HL-60 (cell line): ENCODE data around the gene DCX.

Experiments
- GABPA ChIP-seq: IDR thresholded peaks from 2 replicates; pipeline ENCODE4 v1.6.1; 2012; ENCODE audit warnings: low read depth
- POLR2AphosphoS5 ChIP-seq: IDR thresholded peaks from 2 replicates; pipeline ENCODE4 v1.6.1; 2012; ENCODE audit warnings: low read depth
- SPI1 ChIP-seq: IDR thresholded peaks from 2 replicates; pipeline ENCODE4 v1.6.1; 2012; ENCODE audit warnings: low read depth, mild to moderate bottlenecking, borderline replicate concordance
- TF ChIP-seq, protein P1 (sequence below): IDR thresholded peaks from one replicate; pipeline ENCODE4 v1.5.1; 2011; ENCODE audit warnings: low read length, control low read depth, inconsistent platforms; ENCODE audit not compliant: insufficient read depth
- TF ChIP-seq, protein P2 (sequence below): IDR thresholded peaks from 2 replicates; pipeline ENCODE4 v1.6.1; 2012; ENCODE audit warnings: low read depth; ENCODE audit not compliant: insufficient replicate concordance

DNA sequence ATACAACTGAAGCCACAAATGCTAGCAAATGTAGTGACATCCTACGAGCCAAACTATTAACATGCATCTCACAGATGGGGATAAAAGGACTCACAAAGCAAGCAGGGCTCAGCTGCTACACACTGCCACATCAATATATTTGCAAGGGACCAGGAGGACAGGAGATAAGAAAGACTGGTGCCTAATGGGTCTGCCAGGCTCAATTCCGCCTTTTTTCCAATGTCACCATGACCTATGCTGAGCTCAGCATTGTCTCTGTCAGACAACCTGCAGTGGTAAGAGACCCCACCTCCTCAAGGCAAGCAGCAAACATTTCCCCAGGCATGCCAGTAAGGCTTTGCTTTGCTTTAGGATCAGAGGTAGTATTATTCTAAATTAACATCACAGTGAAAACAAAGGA lies 435 bp downstream of the DCX start:
- TF ChIP-seq, protein P1, sequence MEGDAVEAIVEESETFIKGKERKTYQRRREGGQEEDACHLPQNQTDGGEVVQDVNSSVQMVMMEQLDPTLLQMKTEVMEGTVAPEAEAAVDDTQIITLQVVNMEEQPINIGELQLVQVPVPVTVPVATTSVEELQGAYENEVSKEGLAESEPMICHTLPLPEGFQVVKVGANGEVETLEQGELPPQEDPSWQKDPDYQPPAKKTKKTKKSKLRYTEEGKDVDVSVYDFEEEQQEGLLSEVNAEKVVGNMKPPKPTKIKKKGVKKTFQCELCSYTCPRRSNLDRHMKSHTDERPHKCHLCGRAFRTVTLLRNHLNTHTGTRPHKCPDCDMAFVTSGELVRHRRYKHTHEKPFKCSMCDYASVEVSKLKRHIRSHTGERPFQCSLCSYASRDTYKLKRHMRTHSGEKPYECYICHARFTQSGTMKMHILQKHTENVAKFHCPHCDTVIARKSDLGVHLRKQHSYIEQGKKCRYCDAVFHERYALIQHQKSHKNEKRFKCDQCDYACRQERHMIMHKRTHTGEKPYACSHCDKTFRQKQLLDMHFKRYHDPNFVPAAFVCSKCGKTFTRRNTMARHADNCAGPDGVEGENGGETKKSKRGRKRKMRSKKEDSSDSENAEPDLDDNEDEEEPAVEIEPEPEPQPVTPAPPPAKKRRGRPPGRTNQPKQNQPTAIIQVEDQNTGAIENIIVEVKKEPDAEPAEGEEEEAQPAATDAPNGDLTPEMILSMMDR, result no peak
- TF ChIP-seq, protein P2, sequence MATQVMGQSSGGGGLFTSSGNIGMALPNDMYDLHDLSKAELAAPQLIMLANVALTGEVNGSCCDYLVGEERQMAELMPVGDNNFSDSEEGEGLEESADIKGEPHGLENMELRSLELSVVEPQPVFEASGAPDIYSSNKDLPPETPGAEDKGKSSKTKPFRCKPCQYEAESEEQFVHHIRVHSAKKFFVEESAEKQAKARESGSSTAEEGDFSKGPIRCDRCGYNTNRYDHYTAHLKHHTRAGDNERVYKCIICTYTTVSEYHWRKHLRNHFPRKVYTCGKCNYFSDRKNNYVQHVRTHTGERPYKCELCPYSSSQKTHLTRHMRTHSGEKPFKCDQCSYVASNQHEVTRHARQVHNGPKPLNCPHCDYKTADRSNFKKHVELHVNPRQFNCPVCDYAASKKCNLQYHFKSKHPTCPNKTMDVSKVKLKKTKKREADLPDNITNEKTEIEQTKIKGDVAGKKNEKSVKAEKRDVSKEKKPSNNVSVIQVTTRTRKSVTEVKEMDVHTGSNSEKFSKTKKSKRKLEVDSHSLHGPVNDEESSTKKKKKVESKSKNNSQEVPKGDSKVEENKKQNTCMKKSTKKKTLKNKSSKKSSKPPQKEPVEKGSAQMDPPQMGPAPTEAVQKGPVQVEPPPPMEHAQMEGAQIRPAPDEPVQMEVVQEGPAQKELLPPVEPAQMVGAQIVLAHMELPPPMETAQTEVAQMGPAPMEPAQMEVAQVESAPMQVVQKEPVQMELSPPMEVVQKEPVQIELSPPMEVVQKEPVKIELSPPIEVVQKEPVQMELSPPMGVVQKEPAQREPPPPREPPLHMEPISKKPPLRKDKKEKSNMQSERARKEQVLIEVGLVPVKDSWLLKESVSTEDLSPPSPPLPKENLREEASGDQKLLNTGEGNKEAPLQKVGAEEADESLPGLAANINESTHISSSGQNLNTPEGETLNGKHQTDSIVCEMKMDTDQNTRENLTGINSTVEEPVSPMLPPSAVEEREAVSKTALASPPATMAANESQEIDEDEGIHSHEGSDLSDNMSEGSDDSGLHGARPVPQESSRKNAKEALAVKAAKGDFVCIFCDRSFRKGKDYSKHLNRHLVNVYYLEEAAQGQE, result no peak
- TF ChIP-seq POLR2AphosphoS5 (no peak), GABPA (no peak), SPI1 (no peak)
